GM18511 (cell line): ENCODE measurements around the gene ELL.

Experiments
- ATAC-seq: cut with Tn5 transposase; IDR thresholded peaks from one replicate; pipeline ENCODE4 v1.9.1; 2021; ENCODE audit warnings: mild to moderate bottlenecking, moderate library complexity; ENCODE audit not compliant: unreplicated experiment

Gene ELL

GRCh38 chr19:18491995-18492953 lies 29.6 kb downstream of the ELL start:
- ATAC-seq, result no peak

GRCh38 chr19:18490728-18491127 lies 31.1 kb downstream of the ELL start:
- ATAC-seq, result no peak

- no peak for ATAC-seq
Measured at GRCh38 chr19:18489627-18490184, 32.2 kb downstream of the ELL start.

GRCh38 chr19:18488838-18489626 lies 32.8 kb downstream of the ELL start:
- ATAC-seq, result no peak

GRCh38 chr19:18488403-18488723 lies 33.5 kb downstream of the ELL start:
- ATAC-seq, result no peak

GRCh38 chr19:18487576-18488402 lies 34.1 kb downstream of the ELL start:
- ATAC-seq, result no peak

- no peak for ATAC-seq
Measured at GRCh38 chr19:18486746-18487145, 35.1 kb downstream of the ELL start.

GRCh38 chr19:18484992-18485391 lies 36.9 kb downstream of the ELL start:
- ATAC-seq, result no peak

GRCh38 chr19:18483119-18483890 lies 38.6 kb downstream of the ELL start:
- ATAC-seq, result no peak

- no peak for ATAC-seq
Measured at GRCh38 chr19:18481505-18482222, 40.2 kb downstream of the ELL start.

- ATAC-seq, result no peak
Measured at GRCh38 chr19:18480006-18480691, 41.7 kb downstream of the ELL start.

- ATAC-seq, result peak; percentile 79
Measured at GRCh38 chr19:18478545-18479311, 43.1 kb downstream of the ELL start.

- no peak for ATAC-seq
Measured at GRCh38 chr19:18477974-18478373, 43.9 kb downstream of the ELL start.

GRCh38 chr19:18477042-18477779 lies 44.7 kb downstream of the ELL start:
- ATAC-seq, result no peak

- no peak for ATAC-seq
Measured at GRCh38 chr19:18476507-18477041, 45.3 kb downstream of the ELL start.

- ATAC-seq, result no peak
Measured at GRCh38 chr19:18475762-18476331, 46.0 kb downstream of the ELL start.

GRCh38 chr19:18475004-18475453 lies 46.8 kb downstream of the ELL start:
- no peak for ATAC-seq
